Epithelial cell of prostate (primary cell): ENCODE measurements around the gene FBXO44.
"Not testable (repeated sequence)": the region's sequence is repeated elsewhere in the genome, so short reads cannot be mapped to it uniquely, and the experiment has no call there.

Experiments
- DNase-seq: peaks from one replicate; pipeline ENCODE4 v3.0.0-alpha.2; 2011; ENCODE audit warnings: low read depth, low spot score
- H3K27ac ChIP-seq: fragments of 450-650 bp; 2 replicates; pipeline ENCODE4 v1.5.1; 2017; ENCODE audit warnings: mild to moderate bottlenecking

The FBXO44 gene

DNA sequence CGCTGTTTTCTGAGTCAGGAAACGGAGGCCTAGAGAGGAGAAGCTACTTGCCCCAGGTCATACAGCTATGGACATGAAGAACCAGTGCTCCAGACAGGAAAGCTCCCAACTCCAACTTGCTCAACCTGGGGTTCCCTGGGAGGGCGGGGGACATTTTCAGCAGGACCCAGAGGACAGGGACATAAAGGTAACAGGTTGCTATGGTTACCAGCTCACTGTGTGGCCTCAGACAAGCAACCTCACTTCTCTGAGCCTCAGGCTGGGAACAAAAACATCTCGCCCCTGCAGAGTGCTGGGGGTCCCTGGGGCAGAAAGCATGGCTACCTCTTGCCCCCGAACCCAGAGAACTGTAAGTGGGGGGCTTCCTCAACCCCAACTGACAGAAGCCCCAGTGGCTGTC, 16.6 kb upstream of the FBXO44 start:
- no peak for DNase-seq
- no peak overlapping the region for H3K27ac ChIP-seq

DNA sequence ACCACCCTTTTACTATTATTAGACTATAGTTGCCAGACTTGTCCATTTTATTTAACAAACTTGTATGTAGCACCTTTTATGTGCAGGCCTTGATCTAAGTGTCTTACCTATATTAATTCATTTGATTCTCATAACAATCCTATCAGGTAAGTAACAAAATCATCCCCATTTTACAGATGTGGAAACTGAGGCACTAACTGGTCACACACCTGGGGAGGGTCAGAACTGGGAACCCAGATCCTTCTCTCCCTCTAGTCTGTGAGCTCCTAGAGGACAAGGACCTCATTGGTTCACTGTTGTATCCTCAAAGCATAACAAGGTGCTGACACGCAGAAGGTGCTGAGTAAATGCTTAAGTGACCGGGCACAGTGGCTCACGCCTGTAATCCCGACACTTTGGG, 15.3 kb upstream of the FBXO44 start:
- DNase-seq: no peak
- H3K27ac ChIP-seq: no peak overlapping the region

DNA sequence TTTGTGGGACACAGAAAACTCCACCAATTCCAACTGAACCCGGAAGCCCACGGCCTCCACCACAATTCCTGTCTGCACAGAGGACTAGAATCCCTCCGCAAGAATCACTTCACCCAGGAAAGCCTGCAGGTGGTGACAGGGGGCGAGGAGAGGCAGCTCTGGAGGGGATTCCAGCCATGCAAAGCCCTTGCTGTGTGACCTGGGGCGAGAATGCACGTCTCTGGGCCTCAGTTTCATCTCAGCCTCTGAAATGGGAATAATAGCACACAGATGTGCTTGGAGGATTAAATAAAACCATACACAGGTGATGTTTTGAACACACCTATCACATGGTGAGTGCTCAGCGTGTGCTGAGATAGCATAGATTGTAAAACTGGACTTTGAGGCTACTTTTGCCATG, 14.6 kb upstream of the FBXO44 start:
- H3K27ac ChIP-seq: no peak overlapping the region
- DNase-seq: no peak

DNA sequence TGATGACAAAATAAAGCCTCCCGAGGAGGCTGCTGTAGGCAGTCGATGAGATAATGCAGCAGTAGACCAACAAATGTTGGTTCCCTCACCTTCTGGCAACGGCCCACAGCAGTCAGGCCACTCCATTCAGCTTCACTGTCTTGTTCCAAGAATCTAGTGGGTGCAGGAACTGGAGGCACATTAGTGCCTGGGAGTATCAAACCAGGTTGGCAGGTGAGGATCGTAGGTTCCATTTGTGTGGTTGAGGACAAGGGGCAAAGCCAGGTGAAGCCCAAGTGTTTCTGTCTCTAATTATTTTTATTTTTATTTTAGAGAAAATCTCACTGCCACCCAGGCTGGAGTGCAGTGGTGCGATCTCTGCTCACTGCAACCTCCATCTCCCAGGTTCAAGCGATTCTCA, 13.7 kb upstream of the FBXO44 start:
- H3K27ac ChIP-seq: no peak overlapping the region
- no peak for DNase-seq

DNA sequence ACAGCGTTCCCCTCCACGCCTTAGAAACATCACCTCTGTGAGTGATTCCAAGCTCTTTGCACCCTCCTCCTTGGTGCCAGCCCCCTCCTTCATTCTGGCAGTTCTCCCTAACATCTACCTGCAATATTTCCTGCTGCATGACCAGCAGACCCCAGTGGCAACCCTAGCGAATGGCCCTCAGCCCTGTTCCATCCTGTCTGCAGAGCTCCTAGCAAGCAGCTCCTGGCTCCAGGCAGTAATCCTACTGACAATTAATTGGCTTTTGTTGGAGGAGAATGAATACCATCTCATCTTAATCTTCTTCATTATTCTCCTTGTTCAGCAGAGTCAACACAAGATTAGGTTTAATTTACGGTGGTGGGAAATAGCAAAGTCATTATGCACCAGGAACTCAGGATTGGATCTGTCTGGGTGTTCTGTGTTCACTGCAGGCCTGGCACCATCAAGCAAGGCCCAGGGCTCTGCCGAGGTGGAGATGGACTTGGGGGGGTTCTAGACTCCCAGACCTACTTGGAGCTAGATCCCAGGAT, 12.8 kb upstream of the FBXO44 start:
- no peak overlapping the region for H3K27ac ChIP-seq
- no peak for DNase-seq

DNA sequence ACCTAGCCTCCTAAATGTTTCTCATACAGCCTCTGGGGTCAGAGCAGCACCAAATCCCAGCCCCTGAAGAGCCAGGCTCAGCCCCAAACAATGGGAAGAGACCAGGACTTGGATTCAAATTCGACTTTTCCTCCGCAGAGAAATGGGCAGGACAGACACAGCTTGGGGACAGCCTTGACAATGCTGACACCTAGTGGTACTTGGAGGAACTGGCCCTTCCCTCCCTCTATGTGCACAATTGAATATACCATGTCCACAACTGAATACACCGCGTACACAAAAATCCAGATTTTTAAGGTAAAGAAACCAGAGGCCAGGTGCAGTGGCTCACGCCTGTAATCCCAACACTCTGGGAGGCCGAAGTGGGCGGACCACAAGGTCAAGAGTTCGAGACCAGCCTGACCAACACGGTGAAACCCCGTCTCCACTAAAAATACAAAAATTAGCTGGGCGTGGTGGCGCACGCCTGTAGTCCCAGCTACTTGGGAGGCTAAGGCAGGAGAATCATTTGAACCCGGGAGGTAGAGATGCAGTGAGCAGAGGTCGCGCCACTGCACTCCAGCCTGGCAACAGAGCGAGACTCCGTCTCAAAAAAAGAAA, 12.2 kb upstream of the FBXO44 start:
- DNase-seq, H3K27ac ChIP-seq: not testable (repeated sequence)

DNA sequence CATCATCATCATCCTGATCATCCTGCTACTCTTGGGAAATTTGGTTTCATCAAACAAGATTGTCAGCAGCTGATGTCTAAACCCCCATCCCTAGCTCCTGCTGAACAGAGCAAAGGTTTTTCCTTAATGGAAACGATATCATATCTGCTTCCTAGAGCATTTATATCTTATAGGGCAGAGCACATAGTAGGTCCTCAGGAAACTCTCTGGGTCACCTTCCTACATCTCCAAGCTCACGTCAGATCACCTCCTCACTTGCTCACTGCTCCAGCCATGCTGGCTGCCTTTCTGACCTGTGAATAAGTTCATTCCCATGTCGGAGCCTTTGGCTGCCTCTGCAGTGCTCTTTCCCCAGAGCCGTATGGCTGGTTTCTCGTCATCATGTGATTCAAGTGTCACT, 10.9 kb upstream of the FBXO44 start:
- no peak for DNase-seq
- no peak overlapping the region for H3K27ac ChIP-seq

DNA sequence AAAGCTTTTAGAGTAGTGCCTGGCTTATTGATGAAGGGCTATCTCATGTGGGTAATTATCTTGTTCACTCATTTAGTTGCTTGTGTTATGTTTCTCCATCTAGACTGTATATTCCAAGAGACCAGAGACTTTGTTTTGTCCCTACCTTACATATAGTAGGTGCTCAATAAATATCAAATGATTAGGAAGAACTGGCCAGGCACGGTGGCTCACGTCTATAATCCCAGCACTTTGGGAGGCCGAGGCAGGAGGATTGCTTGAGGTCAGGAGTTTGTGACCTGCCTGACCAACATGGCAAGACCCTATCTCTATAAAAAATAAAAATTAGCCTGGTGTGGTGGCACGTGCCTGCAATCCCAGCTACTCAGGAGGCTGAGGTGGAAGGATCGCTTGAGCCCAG, 9.4 kb upstream of the FBXO44 start:
- DNase-seq: no peak
- no peak overlapping the region for H3K27ac ChIP-seq

DNA sequence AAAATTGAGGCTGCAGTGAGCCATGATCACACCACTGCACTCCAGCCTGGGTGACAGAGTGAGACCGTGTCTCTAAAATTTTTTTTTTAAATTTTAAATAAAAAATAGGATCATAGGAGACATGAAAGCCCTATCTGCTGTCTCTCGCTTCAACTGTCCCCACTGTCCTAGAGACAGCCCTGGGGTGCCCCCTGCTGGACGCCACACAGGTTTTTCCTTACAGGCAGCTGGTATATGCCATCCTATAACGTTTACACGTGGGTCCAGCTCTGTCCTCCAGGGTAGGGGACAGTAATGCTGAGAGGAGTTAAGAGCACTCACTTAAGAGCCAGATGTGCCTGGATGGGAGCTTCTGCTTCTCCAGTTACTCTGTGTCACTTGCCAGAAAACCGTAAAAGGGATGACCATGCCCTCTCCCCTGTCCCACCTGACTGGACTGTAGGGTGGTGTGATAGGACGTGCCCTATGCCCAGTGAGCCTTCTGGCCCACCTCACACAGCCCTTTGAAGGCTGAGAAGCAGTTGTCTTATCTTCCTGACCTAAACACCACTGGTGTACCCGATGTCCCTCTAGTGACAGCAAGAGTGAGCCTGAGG, 8.9 kb upstream of the FBXO44 start:
- DNase-seq: no peak
- H3K27ac ChIP-seq: no peak overlapping the region

DNA sequence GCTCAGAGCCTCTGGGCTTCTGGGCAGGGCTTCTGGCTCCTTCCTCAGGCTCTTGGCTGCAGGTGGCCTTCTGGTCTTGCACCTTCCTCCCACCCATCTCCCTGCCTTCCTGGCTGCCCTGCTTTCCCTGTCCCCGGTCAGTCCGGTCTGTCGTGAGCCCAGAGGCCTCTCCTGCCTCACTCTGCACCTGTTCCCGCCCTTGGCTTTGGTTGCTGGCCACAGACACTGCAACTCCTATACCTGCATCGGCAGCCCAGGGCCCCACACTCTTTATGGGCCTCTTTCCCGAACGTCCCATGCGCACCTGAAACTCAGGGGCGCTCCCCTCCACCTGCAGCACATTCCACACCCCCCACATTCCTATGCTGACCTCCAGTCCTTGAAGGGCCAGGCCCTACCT, 8.4 kb upstream of the FBXO44 start:
- no peak for DNase-seq
- no peak overlapping the region for H3K27ac ChIP-seq

DNA sequence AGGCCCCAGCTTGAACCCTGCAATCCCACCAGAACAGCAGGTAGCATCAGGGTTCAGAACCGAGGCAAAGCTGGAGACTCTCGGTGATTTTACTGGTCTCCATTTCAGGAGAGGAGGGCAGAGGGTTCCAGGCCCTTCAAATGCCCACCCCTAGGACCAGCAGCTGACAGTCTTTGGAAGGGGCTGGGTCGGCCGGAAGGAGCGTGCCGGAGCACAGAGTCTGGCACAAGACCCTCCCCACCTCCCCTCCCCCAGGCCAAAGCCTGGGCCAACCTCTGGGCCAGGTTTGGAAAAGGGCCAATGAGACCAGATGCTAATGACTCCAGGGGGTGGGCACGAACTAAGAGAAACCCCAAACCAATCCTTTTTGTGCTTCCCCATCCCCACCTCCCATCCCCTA, 7.3 kb upstream of the FBXO44 start:
- H3K27ac ChIP-seq: no peak overlapping the region
- DNase-seq: no peak

DNA sequence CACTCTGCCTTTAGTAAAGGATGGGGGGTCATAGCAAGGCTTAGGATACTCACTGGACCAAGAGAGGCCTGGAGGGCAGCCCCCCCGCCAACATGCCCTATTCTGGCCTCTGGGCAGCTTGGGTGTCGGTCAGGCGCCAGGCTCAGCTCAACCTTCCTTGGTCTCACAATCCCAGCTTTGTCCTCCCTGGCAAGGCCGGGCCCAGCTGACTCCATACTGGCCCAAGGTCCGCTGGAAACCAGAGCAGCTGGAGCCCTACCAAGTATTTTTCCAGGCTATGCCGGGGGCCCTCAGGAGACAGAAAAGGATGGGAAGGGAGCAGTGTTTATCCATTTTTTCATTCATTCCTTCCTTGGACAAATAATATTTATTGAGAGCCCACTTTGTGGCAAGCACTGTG, 6.6 kb upstream of the FBXO44 start:
- DNase-seq: no peak
- H3K27ac ChIP-seq: no peak overlapping the region

DNA sequence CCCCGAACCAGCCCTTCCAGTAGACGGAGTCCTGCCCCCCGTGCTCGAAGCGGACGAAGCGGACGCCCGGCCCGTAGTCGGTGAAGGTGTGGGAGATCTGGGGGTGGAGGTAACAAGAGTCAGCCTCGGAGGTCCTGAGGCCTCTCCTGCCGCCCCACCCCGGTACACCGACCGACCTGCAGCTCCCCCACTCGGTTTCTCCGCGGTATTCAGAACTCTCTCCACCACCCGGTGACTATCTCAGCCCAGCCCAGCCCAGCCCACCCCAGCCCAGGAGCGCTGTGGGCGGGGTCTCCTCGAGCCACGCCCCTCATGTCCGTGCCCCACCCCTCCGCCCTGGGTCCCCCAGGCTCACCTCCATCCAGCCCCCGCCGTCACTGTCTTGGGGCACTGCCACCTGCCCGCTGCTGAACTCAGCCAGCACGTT, 5.9 kb upstream of the FBXO44 start:
- H3K27ac ChIP-seq: no peak overlapping the region
- DNase-seq: no peak

DNA sequence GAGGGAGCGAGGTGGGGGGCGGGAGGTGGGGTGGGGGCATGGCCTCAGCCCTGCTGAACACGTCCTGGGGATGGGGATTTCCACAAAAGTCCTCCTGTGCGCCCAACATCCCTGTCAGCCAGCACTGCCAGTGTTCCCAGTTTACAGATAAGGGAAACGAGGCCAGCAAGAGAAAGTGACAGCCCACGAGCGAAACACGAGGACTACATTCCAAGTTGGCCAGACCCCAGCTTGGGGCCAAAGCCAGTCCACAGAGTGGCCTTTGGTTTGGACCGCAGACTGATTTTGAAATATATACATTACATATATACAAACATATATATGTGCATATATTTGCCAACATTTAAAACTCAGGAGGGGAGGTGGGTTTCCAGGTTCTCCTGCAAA, 5.4 kb upstream of the FBXO44 start:
- H3K27ac ChIP-seq: no peak overlapping the region
- DNase-seq: no peak

DNA sequence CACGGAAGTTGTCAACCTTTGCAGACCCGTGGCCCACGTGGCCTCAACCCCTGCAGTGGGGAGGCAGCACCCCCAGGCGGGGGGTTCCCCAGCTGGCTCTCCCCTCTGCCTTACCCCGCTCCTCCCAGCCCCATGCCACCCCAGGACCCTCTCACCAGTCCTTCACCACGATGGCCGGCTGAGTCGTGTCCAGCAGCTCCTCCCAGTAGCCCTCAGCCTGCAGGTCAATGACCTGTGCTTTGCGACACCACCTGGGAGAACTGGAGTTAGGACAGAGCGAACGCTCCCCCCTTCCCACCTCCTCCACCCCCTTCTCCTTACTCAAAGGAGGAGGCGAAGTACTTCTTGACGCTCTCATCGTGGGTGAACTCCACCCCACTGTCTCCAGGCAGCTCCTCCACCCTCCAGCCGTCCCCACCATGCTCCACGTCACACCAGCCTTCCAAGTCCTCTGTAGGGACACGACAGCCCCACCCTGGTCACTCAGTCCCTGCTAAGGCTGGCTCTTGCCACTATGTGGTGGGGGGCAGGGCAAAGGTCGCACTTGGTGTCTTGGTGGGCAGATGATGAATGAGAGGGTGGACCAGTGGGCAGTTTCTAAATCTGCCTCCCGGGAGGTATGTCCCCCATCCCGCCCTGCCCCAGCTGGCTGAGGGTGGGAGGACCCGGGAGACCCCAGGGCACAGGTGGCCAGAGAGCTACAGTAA, 4.9 kb upstream of the FBXO44 start:
- DNase-seq: no peak
- H3K27ac ChIP-seq: no peak overlapping the region

DNA sequence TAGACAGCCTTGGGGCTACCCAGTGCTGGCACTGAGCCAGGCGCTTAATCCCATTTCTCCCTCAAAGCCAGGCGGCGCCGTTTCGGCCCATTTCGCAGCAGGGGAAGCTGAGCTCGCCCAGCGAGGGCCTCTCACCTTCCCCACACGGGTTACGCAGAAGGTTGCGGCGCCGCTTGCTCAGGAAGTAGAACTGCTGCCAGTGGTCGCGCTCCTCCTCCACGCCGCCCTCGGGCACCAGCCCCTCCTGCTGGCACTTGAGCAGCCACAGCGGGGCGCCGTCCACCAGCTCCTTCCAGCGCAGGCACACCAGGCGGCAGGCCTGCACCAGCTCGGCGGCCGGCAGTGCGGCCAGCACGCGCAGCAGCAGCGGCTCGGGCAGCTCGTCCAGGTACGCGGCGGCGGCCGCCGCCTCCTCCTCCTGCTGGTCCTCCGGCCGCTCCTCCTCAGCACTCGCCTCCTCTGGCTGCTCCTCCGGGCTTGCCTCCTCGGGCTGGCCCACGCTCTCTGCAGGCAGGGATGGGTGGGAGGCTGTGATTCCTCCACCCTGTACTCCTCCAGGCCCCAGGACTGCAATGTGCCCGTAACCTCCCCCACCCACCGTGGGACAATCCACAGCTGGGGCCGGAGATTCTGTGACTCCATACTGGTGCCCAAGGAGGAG, 4.2 kb upstream of the FBXO44 start:
- DNase-seq: no peak
- no peak overlapping the region for H3K27ac ChIP-seq

DNA sequence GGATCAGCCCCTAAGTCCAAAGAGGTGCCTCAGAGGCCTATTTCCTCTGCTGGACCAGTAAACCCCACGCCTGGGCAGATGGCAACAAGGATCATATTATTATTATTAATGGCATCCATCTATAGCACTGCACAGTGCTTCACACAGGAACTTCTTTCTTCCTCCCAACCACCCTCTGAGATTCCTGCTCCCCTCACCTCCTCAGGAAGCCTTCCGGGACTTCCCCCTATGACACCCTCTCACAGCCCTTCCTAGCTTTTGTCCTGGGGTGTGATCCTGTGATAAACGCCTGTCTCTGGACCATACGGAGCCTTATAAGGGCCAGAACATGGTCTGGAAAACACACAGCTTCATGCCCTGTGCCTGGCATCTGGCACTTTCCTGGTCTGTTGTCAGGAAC, 3.7 kb upstream of the FBXO44 start:
- no peak for DNase-seq
- no peak overlapping the region for H3K27ac ChIP-seq

DNA sequence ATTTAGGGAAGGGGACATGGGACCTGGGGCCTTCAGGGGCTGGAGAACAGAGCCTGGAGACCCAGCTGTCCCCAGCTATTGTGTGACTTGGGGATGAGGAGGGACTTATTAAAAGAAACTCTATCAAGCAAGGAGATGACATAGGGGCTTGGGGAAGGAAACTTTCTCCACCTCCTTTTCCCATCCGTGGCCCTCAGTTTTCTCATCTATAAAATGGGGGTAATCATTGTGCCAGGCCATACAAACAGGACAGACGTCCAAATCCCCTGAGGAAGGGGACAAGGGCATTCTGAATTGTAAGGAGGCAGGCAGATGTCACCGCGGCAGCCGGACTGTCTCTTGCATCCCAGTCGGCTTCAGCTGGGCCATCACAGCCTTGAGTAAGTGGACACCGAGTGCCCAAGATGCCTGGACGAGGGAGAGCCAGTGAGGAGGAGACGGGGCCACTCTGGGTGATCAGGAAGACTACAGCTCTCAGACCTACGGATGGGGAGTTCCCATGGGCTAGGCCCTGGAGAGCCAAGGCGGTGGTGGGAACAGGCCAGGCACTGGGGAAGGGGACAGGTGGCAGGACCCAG, 2.4 kb upstream of the FBXO44 start:
- H3K27ac ChIP-seq: no peak overlapping the region
- DNase-seq: no peak

DNA sequence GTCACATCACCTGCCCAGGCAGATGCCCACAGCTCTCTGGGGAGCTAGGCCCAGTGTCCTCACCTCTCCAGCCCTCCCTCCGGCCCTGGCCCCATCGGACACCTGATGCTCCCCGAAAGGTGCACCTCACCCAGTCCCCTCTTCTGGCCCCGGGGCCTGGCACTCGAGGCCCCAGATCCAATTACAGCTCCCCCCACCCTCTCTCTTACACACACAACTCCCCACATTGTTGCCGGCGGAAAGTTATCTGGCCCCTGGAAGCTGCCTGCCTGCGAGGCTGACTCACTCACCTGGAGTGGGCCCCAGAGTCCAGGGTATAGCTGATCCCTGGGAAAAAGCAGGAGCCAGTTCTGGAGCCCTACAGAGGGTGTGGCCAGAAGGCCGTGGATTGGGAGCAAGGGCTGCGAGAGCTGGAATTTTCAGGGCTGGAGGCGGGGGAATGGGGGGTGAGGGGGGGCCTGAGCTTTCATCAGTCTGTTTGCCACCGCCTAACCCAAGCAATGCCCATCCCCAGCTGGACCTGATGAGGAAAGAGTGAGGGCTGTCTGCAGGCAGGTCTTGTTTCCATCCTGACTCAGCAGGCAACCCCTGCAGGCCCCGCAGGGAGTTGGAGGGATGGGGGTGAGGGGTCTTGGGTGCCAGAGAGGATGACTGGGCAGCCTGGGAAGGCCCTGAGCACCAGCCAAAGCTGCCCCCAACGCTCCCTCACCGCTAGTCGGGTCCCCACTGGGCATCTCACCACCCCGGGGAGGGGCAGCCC, 1.4 kb upstream of the FBXO44 start:
- H3K27ac ChIP-seq: peak overlapping the region; percentile 47
- no peak for DNase-seq

DNA sequence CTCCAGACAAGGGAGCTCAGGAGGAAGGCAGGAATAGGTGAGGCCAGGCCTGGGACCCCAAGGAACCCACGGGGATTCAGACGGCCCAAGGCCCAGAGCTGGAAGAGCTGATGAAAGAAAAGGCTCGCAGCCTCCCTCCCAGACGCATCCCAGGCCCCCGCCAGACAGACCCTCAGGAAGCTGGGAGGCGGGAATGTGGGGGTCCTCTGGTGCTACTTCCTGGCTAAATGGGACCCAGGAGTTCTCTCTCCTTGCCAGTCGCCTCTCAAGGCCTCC, 878 bp upstream of the FBXO44 start:
- no peak for DNase-seq
- H3K27ac ChIP-seq: peak overlapping the region; percentile 47
